Measurements from ENCODE around the gene TMEM40. TPM values are rescaled to one million over a fixed set of nuclear protein-coding genes. Genes with fewer than 3 reads are reported as not detected.

The TMEM40 gene
- total and polyA plus RNA-seq, 9 of the 15 experiments (the other 6 are each of a cell fraction or from before 2014, with no cell fraction given) = 0.11 to 0.31 (median 0.14) TPM; not detected in 6

DNA sequence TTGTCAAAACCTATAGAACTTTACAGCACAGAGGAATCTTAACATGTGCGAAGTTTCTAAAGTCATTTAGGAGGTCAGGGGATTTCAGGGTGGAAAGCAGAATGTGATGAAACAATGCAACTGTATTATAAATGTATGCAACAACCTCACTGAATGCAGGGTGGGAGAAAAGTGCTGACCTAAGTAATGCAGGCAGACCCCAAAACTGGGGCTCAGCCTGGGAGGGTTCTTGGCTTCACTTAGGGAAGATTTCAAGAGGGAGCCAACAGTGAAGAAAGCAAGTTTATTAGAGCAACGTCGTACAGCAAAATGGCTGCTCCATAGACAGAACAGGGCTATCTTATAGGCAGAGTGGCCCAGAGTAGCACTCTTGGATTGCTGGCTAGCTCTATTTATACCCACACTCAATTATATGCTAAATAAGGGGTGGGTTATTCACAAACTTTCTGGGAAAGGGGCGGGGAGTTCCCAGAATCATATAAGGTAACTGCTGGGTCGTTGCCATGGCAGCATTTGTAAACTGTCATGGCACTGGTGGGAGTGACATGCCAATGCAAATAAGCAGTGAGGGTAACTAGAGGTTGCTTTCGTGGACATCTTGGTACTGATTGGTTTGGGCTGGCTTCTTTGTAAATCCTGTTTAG lies 23.2 kb upstream of the TMEM40 start (continued):
- TF ChIP-seq, protein P1, sequence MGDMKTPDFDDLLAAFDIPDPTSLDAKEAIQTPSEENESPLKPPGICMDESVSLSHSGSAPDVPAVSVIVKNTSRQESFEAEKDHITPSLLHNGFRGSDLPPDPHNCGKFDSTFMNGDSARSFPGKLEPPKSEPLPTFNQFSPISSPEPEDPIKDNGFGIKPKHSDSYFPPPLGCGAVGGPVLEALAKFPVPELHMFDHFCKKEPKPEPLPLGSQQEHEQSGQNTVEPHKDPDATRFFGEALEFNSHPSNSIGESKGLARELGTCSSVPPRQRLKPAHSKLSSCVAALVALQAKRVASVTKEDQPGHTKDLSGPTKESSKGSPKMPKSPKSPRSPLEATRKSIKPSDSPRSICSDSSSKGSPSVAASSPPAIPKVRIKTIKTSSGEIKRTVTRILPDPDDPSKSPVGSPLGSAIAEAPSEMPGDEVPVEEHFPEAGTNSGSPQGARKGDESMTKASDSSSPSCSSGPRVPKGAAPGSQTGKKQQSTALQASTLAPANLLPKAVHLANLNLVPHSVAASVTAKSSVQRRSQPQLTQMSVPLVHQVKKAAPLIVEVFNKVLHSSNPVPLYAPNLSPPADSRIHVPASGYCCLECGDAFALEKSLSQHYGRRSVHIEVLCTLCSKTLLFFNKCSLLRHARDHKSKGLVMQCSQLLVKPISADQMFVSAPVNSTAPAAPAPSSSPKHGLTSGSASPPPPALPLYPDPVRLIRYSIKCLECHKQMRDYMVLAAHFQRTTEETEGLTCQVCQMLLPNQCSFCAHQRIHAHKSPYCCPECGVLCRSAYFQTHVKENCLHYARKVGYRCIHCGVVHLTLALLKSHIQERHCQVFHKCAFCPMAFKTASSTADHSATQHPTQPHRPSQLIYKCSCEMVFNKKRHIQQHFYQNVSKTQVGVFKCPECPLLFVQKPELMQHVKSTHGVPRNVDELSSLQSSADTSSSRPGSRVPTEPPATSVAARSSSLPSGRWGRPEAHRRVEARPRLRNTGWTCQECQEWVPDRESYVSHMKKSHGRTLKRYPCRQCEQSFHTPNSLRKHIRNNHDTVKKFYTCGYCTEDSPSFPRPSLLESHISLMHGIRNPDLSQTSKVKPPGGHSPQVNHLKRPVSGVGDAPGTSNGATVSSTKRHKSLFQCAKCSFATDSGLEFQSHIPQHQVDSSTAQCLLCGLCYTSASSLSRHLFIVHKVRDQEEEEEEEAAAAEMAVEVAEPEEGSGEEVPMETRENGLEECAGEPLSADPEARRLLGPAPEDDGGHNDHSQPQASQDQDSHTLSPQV (IDR thresholded peaks at IDR 0.05) = no peak
- TF ChIP-seq ILK (tag; IDR thresholded peaks at IDR 0.05; ENCODE audit: borderline replicate concordance, low read depth) (no peak), ZNF668 (CRISPR knock-in tag; IDR thresholded peaks at IDR 0.05) (no peak), SMC3 (conservative IDR thresholded peaks at IDR 0.05; ENCODE audit: insufficient read depth, low read depth, low read length) (no peak), DACH1 (IDR thresholded peaks at IDR 0.05; ENCODE audit: partially characterized antibody) (no peak), HDAC6 (IDR thresholded peaks at IDR 0.05; ENCODE audit: low read depth, low read length) (no peak), DIDO1 (tag; IDR thresholded peaks at IDR 0.05; ENCODE audit: low read depth) (no peak), SUPT5H (IDR thresholded peaks at IDR 0.05) (0 out of 2 replicates have a peak, but pooled peaks have one; percentile 33), KDM4B (IDR thresholded peaks at IDR 0.05; ENCODE audit: borderline replicate concordance in 2 of 2, low read depth in 1 of 2) (no peak), NFATC3 (IDR thresholded peaks at IDR 0.05) (no peak), MEF2D (tag; conservative IDR thresholded peaks at IDR 0.05; ENCODE audit: low read depth) (no peak), NCOA6 (IDR thresholded peaks at IDR 0.05) (no peak), NCOA2 (IDR thresholded peaks at IDR 0.05; ENCODE audit: partially characterized antibody in 2 of 2) (no peak), NRF1 (conservative IDR thresholded peaks at IDR 0.05 in 1 of 2, IDR thresholded peaks at IDR 0.05 in 1 of 2) (no peak), NEUROD1 (IDR thresholded peaks at IDR 0.05; ENCODE audit: borderline replicate concordance, low read depth, low read length, partially characterized antibody) (peak; percentile 24)
- TF ChIP-seq, protein P2, sequence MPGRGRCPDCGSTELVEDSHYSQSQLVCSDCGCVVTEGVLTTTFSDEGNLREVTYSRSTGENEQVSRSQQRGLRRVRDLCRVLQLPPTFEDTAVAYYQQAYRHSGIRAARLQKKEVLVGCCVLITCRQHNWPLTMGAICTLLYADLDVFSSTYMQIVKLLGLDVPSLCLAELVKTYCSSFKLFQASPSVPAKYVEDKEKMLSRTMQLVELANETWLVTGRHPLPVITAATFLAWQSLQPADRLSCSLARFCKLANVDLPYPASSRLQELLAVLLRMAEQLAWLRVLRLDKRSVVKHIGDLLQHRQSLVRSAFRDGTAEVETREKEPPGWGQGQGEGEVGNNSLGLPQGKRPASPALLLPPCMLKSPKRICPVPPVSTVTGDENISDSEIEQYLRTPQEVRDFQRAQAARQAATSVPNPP (IDR thresholded peaks at IDR 0.05; ENCODE audit: borderline replicate concordance, insufficient read depth, insufficient read length) = no peak
- TF ChIP-seq, protein P3, sequence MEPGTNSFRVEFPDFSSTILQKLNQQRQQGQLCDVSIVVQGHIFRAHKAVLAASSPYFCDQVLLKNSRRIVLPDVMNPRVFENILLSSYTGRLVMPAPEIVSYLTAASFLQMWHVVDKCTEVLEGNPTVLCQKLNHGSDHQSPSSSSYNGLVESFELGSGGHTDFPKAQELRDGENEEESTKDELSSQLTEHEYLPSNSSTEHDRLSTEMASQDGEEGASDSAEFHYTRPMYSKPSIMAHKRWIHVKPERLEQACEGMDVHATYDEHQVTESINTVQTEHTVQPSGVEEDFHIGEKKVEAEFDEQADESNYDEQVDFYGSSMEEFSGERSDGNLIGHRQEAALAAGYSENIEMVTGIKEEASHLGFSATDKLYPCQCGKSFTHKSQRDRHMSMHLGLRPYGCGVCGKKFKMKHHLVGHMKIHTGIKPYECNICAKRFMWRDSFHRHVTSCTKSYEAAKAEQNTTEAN (CRISPR knock-in tag; IDR thresholded peaks at IDR 0.05) = no peak
- TF ChIP-seq, protein P4, sequence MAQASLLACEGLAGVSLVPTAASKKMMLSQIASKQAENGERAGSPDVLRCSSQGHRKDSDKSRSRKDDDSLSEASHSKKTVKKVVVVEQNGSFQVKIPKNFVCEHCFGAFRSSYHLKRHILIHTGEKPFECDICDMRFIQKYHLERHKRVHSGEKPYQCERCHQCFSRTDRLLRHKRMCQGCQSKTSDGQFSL (CRISPR knock-in tag; IDR thresholded peaks at IDR 0.05) = no peak
- TF ChIP-seq, protein P4 (tag; IDR thresholded peaks at IDR 0.05) = no peak
- TF ChIP-seq, protein P5, sequence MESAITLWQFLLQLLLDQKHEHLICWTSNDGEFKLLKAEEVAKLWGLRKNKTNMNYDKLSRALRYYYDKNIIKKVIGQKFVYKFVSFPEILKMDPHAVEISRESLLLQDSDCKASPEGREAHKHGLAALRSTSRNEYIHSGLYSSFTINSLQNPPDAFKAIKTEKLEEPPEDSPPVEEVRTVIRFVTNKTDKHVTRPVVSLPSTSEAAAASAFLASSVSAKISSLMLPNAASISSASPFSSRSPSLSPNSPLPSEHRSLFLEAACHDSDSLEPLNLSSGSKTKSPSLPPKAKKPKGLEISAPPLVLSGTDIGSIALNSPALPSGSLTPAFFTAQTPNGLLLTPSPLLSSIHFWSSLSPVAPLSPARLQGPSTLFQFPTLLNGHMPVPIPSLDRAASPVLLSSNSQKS (CRISPR knock-in tag; IDR thresholded peaks at IDR 0.05) = no peak
